ENCODE data around the gene PIK3R4.

The PIK3R4 gene

DNA sequence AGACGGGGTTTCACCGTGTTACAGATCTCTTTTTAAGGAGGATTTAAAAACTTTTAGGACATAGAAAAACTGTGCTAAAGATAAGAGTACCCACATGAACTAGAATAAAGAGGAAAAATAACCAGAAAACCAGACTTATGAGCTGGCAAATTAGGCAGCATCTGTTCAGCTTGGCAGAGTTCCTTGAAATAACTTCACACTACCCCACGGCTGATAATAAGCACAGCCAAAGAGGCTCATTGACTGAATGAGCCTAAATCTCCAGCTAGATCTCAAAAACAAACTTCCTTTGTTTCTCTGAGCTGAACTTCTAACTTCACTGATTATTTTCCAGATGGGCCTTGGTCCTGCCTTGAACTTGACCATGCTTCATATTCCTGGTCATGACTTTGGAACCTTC, 26.7 kb upstream of the PIK3R4 start:
- Histone ChIP-seq H3K27me3 (ENCODE audit: low read length) (no peaks in the 10 kb centered on the region), H2AFZ (ENCODE audit: low read depth, low read length, severe bottlenecking) (no peak overlapping the region), H3K79me2 (ENCODE audit: insufficient read depth, low read length) (no peaks in the 10 kb centered on the region), H3K27ac (ENCODE audit: low read depth, low read length) (no peak overlapping the region), H3K9me3 (ENCODE audit: insufficient read depth, low read length) (no peaks in the 10 kb centered on the region), H3K36me3 (ENCODE audit: low read length) (no peaks in the 10 kb centered on the region), H3K9ac (ENCODE audit: low read length) (no peak overlapping the region), H3F3A (ENCODE audit: insufficient read depth) (no peaks in the 10 kb centered on the region), H3K4me2 (ENCODE audit: low read depth, low read length, poor library complexity, severe bottlenecking) (no peak overlapping the region), H3K4me3 (ENCODE audit: insufficient read depth, low read length, poor library complexity, severe bottlenecking) (no peak overlapping the region), H4K20me1 (ENCODE audit: low read depth, low read length) (no peaks in the 10 kb centered on the region), H3K9me2 (replicated peaks; ENCODE audit: insufficient read depth, low read length) (no peaks in the 10 kb centered on the region)
- TF ChIP-seq EZH2phosphoT487 (conservative IDR thresholded peaks at IDR 0.05; ENCODE audit: low read length), result no peak
- TF ChIP-seq, protein P1, sequence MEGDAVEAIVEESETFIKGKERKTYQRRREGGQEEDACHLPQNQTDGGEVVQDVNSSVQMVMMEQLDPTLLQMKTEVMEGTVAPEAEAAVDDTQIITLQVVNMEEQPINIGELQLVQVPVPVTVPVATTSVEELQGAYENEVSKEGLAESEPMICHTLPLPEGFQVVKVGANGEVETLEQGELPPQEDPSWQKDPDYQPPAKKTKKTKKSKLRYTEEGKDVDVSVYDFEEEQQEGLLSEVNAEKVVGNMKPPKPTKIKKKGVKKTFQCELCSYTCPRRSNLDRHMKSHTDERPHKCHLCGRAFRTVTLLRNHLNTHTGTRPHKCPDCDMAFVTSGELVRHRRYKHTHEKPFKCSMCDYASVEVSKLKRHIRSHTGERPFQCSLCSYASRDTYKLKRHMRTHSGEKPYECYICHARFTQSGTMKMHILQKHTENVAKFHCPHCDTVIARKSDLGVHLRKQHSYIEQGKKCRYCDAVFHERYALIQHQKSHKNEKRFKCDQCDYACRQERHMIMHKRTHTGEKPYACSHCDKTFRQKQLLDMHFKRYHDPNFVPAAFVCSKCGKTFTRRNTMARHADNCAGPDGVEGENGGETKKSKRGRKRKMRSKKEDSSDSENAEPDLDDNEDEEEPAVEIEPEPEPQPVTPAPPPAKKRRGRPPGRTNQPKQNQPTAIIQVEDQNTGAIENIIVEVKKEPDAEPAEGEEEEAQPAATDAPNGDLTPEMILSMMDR (IDR thresholded peaks at IDR 0.05; ENCODE audit: insufficient read depth, low read length, poor library complexity, severe bottlenecking), result no peak

DNA sequence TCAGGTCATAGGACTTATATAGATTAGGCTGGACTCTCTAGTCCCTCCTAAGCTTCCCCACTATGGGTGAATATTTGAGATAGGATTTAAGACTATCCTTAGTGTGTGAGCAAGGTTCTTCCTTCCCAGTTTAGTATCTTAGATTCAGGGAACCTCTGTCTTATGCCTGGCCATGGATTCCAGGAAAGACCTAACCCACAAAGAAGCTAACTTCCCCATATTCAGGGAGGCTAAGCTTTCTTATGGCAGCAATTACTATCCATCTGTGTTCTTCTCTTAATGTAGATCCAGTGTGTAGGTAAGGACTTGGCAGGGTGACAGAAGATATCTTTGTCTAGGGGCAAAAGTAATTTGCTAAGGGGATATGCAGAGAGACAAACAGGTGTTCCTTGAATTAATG, 25.5 kb upstream of the PIK3R4 start:
- no peaks in the 10 kb centered on the region for H4K20me1 ChIP-seq (ENCODE audit: low read depth, low read length)
- H3K9ac ChIP-seq (ENCODE audit: low read length), result no peak overlapping the region
- no peaks in the 10 kb centered on the region for H3K79me2 ChIP-seq (ENCODE audit: insufficient read depth, low read length)
- TF ChIP-seq, protein P1 (IDR thresholded peaks at IDR 0.05; ENCODE audit: insufficient read depth, low read length, poor library complexity, severe bottlenecking), result no peak
- TF ChIP-seq EZH2phosphoT487 (conservative IDR thresholded peaks at IDR 0.05; ENCODE audit: low read length), result no peak
- H3K4me2 ChIP-seq (ENCODE audit: low read depth, low read length, poor library complexity, severe bottlenecking), result no peak overlapping the region
- no peak overlapping the region for H3K4me3 ChIP-seq (ENCODE audit: insufficient read depth, low read length, poor library complexity, severe bottlenecking)
- H3K27ac ChIP-seq (ENCODE audit: low read depth, low read length), result no peak overlapping the region
- no peak overlapping the region for H2AFZ ChIP-seq (ENCODE audit: low read depth, low read length, severe bottlenecking)
- H3K9me3 ChIP-seq (ENCODE audit: insufficient read depth, low read length), result no peaks in the 10 kb centered on the region
- H3K36me3 ChIP-seq (ENCODE audit: low read length), result no peaks in the 10 kb centered on the region
- no peaks in the 10 kb centered on the region for H3F3A ChIP-seq (ENCODE audit: insufficient read depth)
- H3K27me3 ChIP-seq (ENCODE audit: low read length), result no peaks in the 10 kb centered on the region
- no peaks in the 10 kb centered on the region for H3K9me2 ChIP-seq (replicated peaks; ENCODE audit: insufficient read depth, low read length)

DNA sequence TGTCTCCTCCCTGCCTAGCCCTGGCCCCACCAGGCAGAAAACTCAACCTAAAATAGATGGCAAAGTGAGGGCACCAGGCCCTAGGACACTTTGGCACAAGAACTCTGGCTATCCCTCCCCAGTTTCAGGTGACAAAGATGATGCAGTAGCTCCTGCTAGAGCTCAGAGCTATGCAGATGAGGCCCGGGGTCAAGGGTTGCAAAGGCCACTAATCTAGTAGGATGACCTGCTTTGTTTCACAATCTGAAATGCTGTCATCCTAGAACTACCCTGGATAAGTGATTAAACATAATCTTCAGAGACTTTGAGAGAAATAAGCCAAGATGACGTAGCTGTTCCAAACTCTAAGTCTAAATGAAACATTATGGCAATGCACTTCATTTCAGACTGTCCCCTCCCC, 24.0 kb upstream of the PIK3R4 start:
- no peak overlapping the region for H3K27ac ChIP-seq (ENCODE audit: low read depth, low read length)
- H3K9me2 ChIP-seq (replicated peaks; ENCODE audit: insufficient read depth, low read length), result no peaks in the 10 kb centered on the region
- TF ChIP-seq EZH2phosphoT487 (conservative IDR thresholded peaks at IDR 0.05; ENCODE audit: low read length), result no peak
- TF ChIP-seq, protein P1 (IDR thresholded peaks at IDR 0.05; ENCODE audit: insufficient read depth, low read length, poor library complexity, severe bottlenecking), result no peak
- no peak overlapping the region for H2AFZ ChIP-seq (ENCODE audit: low read depth, low read length, severe bottlenecking)
- no peak overlapping the region for H3K4me2 ChIP-seq (ENCODE audit: low read depth, low read length, poor library complexity, severe bottlenecking)
- H3K36me3 ChIP-seq (ENCODE audit: low read length), result no peaks in the 10 kb centered on the region
- no peaks in the 10 kb centered on the region for H4K20me1 ChIP-seq (ENCODE audit: low read depth, low read length)
- H3K27me3 ChIP-seq (ENCODE audit: low read length), result no peaks in the 10 kb centered on the region
- no peaks in the 10 kb centered on the region for H3F3A ChIP-seq (ENCODE audit: insufficient read depth)
- H3K9ac ChIP-seq (ENCODE audit: low read length), result no peak overlapping the region
- no peaks in the 10 kb centered on the region for H3K9me3 ChIP-seq (ENCODE audit: insufficient read depth, low read length)
- no peaks in the 10 kb centered on the region for H3K79me2 ChIP-seq (ENCODE audit: insufficient read depth, low read length)
- H3K4me3 ChIP-seq (ENCODE audit: insufficient read depth, low read length, poor library complexity, severe bottlenecking), result no peak overlapping the region
